Nephron progenitor cell (in vitro differentiated cells): ENCODE measurements around the gene SYNM.

Experiments used
- DNase-seq: peaks from one replicate; pipeline ENCODE4 v3.0.0; 2021
- H3K27ac Mint-ChIP-seq: 2 replicates; pipeline ENCODE4 v1.8.0; 2021; ENCODE audit warnings: mild to moderate bottlenecking, moderate library complexity, mixed read lengths
- H3K27me3 Mint-ChIP-seq: 2 replicates; pipeline ENCODE4 v1.8.0; 2021; ENCODE audit warnings: mild to moderate bottlenecking, low read depth, mixed read lengths; ENCODE audit not compliant: poor library complexity
- H3K36me3 Mint-ChIP-seq: 2 replicates; pipeline ENCODE4 v1.8.0; 2021; ENCODE audit warnings: low read depth, mixed read lengths
- H3K4me1 Mint-ChIP-seq: 2 replicates; pipeline ENCODE4 v1.8.0; 2021; ENCODE audit warnings: mixed read lengths
- H3K4me3 Mint-ChIP-seq: 2 replicates; pipeline ENCODE4 v1.8.0; 2021; ENCODE audit warnings: mild to moderate bottlenecking, moderate library complexity, mixed read lengths
- H3K9me3 Mint-ChIP-seq: 2 replicates; pipeline ENCODE4 v1.8.0; 2021; ENCODE audit warnings: mild to moderate bottlenecking, moderate library complexity, mixed read lengths
- CTCF ChIP-seq: fragments of 200-600 bp; sonication (generic); IDR thresholded peaks from 2 replicates; pipeline ENCODE4 v1.5.0; 2021; ENCODE audit warnings: antibody characterized with exemption

SYNM gene

DNA sequence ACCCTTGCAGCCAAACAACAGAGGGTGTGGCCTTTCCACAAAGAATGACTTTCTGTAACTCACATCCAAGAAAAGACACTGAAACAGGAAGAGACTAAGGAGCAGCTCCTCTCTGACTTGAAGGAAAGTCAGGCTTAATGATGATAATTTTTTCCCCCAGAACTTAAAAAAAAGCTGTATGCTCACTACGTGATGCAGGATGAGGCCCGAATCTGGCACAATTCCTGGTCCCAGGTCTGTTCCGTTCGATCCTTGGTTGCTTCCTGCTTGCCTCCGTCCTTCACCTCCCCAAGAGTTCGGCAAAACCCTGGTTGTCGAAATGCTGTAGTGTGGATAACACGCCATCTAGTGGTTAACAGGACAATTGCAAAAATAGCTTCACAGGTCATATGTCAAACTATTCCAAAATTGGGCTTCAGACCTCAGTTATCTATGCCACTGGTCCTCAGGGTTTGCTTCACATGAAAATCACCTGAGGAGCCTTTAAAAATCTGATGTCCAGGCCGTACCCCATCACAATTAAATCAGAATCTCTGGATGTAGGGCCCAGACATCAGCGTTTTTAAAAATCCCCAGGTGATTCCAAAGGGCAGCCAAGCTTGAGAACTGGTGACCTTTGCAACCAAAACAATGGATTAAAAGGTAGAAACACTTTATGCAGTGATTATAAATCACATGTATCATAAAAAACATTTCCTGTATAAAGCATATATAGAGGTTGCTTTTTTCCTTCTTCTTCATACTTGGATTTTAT is 28.1 kb upstream of the SYNM start:
- Mint-ChIP-seq H3K36me3 (no peaks in the 10 kb centered on the region), H3K4me1 (peaks cover 20% of the 10 kb centered on the region), H3K4me3 (peak overlapping the region; percentile 74), H3K9me3 (peaks cover under 1% of the 10 kb centered on the region), H3K27me3 (peaks cover 27% of the 10 kb centered on the region), H3K27ac (no peak overlapping the region)
- DNase-seq, result peak; percentile 43
- TF ChIP-seq CTCF, result peak; percentile 87

GRCh38 chr15:99082798-99083197 is 22.1 kb upstream of the SYNM start:
- no peak overlapping the region for H3K4me3 Mint-ChIP-seq
- no peak for DNase-seq
- H3K27me3 Mint-ChIP-seq, result peaks cover 24% of the 10 kb centered on the region
- peaks cover 29% of the 10 kb centered on the region for H3K9me3 Mint-ChIP-seq
- no peaks in the 10 kb centered on the region for H3K36me3 Mint-ChIP-seq
- H3K4me1 Mint-ChIP-seq, result no peaks in the 10 kb centered on the region
- no peak overlapping the region for H3K27ac Mint-ChIP-seq
- no peak for TF ChIP-seq CTCF

GRCh38 chr15:99084965-99085364 is 19.9 kb upstream of the SYNM start:
- no peak for TF ChIP-seq CTCF
- Mint-ChIP-seq H3K9me3 (peaks cover 29% of the 10 kb centered on the region), H3K4me3 (no peak overlapping the region), H3K4me1 (peaks cover 5% of the 10 kb centered on the region), H3K36me3 (no peaks in the 10 kb centered on the region), H3K27ac (no peak overlapping the region), H3K27me3 (peaks cover 20% of the 10 kb centered on the region)
- DNase-seq, result no peak

DNA sequence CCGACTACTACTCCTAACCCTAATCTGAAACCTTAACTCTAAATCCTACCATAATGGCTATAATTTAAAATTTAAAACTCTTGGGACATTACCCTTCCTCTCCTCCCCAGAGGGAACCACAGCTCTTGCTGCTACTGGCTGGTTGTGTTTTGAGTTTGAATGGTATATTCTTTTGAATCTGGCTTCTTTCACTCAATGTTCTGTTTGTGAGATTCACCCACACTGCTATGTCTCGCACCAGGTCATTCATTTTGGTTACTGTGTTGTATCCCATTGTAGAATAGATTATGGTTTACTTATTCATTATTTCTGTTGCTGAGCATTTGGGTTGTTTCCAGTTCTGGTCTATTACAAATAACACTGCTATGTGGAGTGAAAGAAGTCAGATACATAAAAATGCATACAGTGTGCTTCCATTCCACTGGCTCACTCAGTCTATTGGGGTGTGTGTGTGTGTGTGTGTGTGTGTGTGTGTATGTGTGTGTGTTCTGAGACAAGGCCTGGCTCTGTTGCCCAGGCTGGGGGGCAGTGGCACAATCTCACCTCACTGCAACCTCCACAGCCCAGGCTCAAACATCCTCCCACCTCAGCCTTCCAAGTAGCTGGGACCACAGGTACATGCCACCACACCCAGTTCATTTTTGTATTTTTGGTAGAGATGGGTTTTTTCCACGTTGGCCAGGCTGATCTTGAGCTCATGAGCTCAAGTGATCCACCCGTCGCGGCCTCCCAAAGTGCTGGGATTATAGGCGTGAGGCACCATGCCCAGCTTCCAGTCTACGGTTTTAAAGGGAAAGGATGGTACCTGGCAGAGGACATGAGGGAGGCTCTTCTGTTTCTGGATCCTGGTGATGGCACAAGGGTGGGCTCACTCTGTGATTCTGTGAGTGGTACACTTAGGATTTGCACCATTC is 19.2 kb upstream of the SYNM start:
- Mint-ChIP-seq H3K9me3 (peaks cover 29% of the 10 kb centered on the region), H3K36me3 (no peaks in the 10 kb centered on the region), H3K4me3 (no peak overlapping the region), H3K27me3 (peaks cover 20% of the 10 kb centered on the region), H3K27ac (no peak overlapping the region), H3K4me1 (peaks cover 5% of the 10 kb centered on the region)
- no peak for TF ChIP-seq CTCF
- no peak for DNase-seq

DNA sequence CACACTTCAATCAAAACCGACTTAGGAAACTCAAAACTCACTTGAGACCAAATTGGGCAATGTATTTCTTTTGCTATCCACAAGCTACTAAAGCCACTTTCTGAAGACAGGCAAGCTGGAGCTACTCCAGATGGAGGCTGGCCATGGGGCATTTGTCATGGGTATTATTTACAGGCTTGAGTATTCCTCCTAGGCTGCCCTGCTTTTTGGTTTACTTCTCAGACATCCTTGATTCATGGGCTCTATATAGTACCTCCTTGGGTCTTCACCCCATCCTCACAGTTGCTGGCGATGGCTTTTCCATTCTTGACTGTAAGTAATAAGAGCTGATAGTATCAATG is 18.6 kb upstream of the SYNM start:
- Mint-ChIP-seq H3K4me1 (peaks cover 5% of the 10 kb centered on the region), H3K27me3 (peaks cover 18% of the 10 kb centered on the region), H3K27ac (no peak overlapping the region), H3K4me3 (no peak overlapping the region), H3K9me3 (peaks cover 29% of the 10 kb centered on the region), H3K36me3 (no peaks in the 10 kb centered on the region)
- no peak for DNase-seq
- no peak for TF ChIP-seq CTCF
